Liver (tissue), 9 donors: Measurements from ENCODE around the gene CATSPERE. TPM values are rescaled to one million over a fixed set of nuclear protein-coding genes. Genes with fewer than 3 reads are reported as not detected.

Experiments
- DNase-seq: peaks from one replicate; pipeline ENCODE4 v3.0.0-alpha.2; 2017; ENCODE audit warnings: low spot score
- H3K27ac ChIP-seq, 2 donors: one replicate each; pipeline ENCODE4 v1.7.0; 2013; ENCODE audit warnings: inconsistent platforms in 2 of 2, low read length in 2 of 2, control low read depth in 1 of 2, low read depth in 1 of 2, mild to moderate bottlenecking in 1 of 2
- H3K27me3 ChIP-seq, 4 donors: one replicate each; pipeline versions ENCODE4 v1.6.1 to v1.7.0; 2013; ENCODE audit warnings: low read length in 3 of 4, inconsistent platforms in 1 of 4, mild to moderate bottlenecking in 1 of 4, moderate library complexity in 1 of 4; ENCODE audit not compliant: control insufficient read depth in 4 of 4, insufficient read depth in 4 of 4
- H3K36me3 ChIP-seq, 4 donors: one replicate each; pipeline versions ENCODE4 v1.6.1 to v1.7.0; 2013; ENCODE audit warnings: low read length in 3 of 4, mild to moderate bottlenecking in 3 of 4, low read depth in 1 of 4, moderate library complexity in 1 of 4; ENCODE audit not compliant: control insufficient read depth in 4 of 4, insufficient read depth in 3 of 4
- H3K4me1 ChIP-seq, 4 donors: one replicate each; pipeline versions ENCODE4 v1.6.1 to v1.7.0; 2013; ENCODE audit warnings: low read length in 3 of 4, mild to moderate bottlenecking in 3 of 4, moderate library complexity in 1 of 4; ENCODE audit not compliant: control insufficient read depth in 4 of 4, insufficient read depth in 4 of 4
- H3K4me3 ChIP-seq, 3 donors: one replicate each; pipeline versions ENCODE4 v1.6.1 to v1.7.0; 2013; ENCODE audit warnings: low read length in 3 of 3, control low read depth in 1 of 3, low read depth in 1 of 3, mild to moderate bottlenecking in 1 of 3
- H3K9ac ChIP-seq, 2 donors: one replicate each; pipeline ENCODE4 v1.7.0; 2013; ENCODE audit warnings: low read length in 2 of 2, mild to moderate bottlenecking in 2 of 2, moderate library complexity in 2 of 2, control low read depth in 1 of 2, low read depth in 1 of 2
- H3K9me3 ChIP-seq, 4 donors: one replicate each; pipeline versions ENCODE4 v1.6.1 to v1.7.0; 2013; ENCODE audit warnings: low read length in 3 of 4; ENCODE audit not compliant: control insufficient read depth in 4 of 4
- ATF3 ChIP-seq: IDR thresholded peaks from 2 replicates; pipeline ENCODE4 v1.6.1; 2016; ENCODE audit warnings: antibody characterized with exemption
- CTCF ChIP-seq: fragments of 150-350 bp; IDR thresholded peaks from 2 replicates; pipeline ENCODE4 v1.5.1; 2017; ENCODE audit warnings: improper control_type of control experiment, low read depth, low read length; ENCODE audit not compliant: missing input control
- EGR1 ChIP-seq, 2 donors: IDR thresholded peaks; 2 replicates each; pipeline ENCODE4 v1.6.1; 2016 to 2018; ENCODE audit warnings: antibody characterized with exemption in 2 of 2, low read depth in 2 of 2
- FOXA1 ChIP-seq: IDR thresholded peaks from 2 replicates; pipeline ENCODE4 v1.6.1; 2016; ENCODE audit warnings: antibody characterized with exemption
- FOXA2 ChIP-seq: IDR thresholded peaks from 2 replicates; pipeline ENCODE4 v1.6.1; 2016; ENCODE audit warnings: antibody characterized with exemption
- GABPA ChIP-seq, 2 donors: IDR thresholded peaks in 1 of 2; conservative IDR thresholded peaks in 1 of 2; 2 replicates each; pipeline ENCODE4 v1.6.1; 2016; ENCODE audit warnings: antibody characterized with exemption in 2 of 2, mild to moderate bottlenecking in 1 of 2, moderate library complexity in 1 of 2
- HNF4A ChIP-seq, 2 donors: conservative IDR thresholded peaks; 2 replicates each; pipeline ENCODE4 v1.6.1; 2016; ENCODE audit warnings: antibody characterized with exemption in 2 of 2, mild to moderate bottlenecking in 2 of 2
- HNF4G ChIP-seq: IDR thresholded peaks from 2 replicates; pipeline ENCODE4 v1.6.1; 2016; ENCODE audit warnings: antibody characterized with exemption
- JUND ChIP-seq, 2 donors: IDR thresholded peaks; 2 replicates each; pipeline ENCODE4 v1.6.1; 2016; ENCODE audit warnings: antibody characterized with exemption in 2 of 2
- MAX ChIP-seq: IDR thresholded peaks from 2 replicates; pipeline ENCODE4 v1.6.1; 2016; ENCODE audit warnings: antibody characterized with exemption
- NR2F2 ChIP-seq: IDR thresholded peaks from 2 replicates; pipeline ENCODE4 v1.6.1; 2016; ENCODE audit warnings: antibody characterized with exemption
- RAD21 ChIP-seq, 2 donors: IDR thresholded peaks; 2 replicates each; pipeline ENCODE4 v1.6.1; 2016; ENCODE audit warnings: antibody characterized with exemption in 2 of 2, mild to moderate bottlenecking in 2 of 2
- REST ChIP-seq: IDR thresholded peaks from 2 replicates; pipeline ENCODE4 v1.6.1; 2016; ENCODE audit warnings: antibody characterized with exemption, mild to moderate bottlenecking
- RXRA ChIP-seq, 2 donors: IDR thresholded peaks; 2 replicates each; pipeline ENCODE4 v1.6.1; 2017 to 2018; ENCODE audit warnings: antibody characterized with exemption in 2 of 2, mild to moderate bottlenecking in 1 of 2
- SP1 ChIP-seq: IDR thresholded peaks from 2 replicates; pipeline ENCODE4 v1.6.1; 2018; ENCODE audit warnings: antibody characterized with exemption, mild to moderate bottlenecking
- TAF1 ChIP-seq: conservative IDR thresholded peaks from 2 replicates; pipeline ENCODE4 v1.6.1; 2016; ENCODE audit warnings: antibody characterized with exemption, mild to moderate bottlenecking
- YY1 ChIP-seq: IDR thresholded peaks from 2 replicates; pipeline ENCODE4 v1.6.1; 2016; ENCODE audit warnings: antibody characterized with exemption, mild to moderate bottlenecking
- ZBTB33 ChIP-seq: IDR thresholded peaks from 2 replicates; pipeline ENCODE4 v1.6.1; 2016; ENCODE audit warnings: antibody characterized with exemption
- WGBS: extraction: QIAGEN DNeasy Blood & Tissue Kit; methylation state at CpG from one replicate; pipeline ENCODE4 v1.1.7; 2013; 5-methylcytosine and 5-hydroxymethylcytosine counted together
- polyA plus RNA-seq, 2 donors: library from polyadenylated mRNA; stranded (reverse) in 1 of 2; unstranded in 1 of 2; fragments of 200-250 nt in 1 of 2; fragments of >200 nt in 1 of 2; fragmentation: Nextera tagmentation in 1 of 2; extraction: Ambion mirVana in 1 of 2; gene quantifications; one replicate each; pipeline versions ENCODE4 v1.2.1 to v1.2.3, GENCODE V29; 2013 to 2015
- total RNA-seq, 2 donors: library from RNA; depleted of rRNA; stranded (reverse); fragments of >200 nt; gene quantifications; one replicate each; pipeline ENCODE4 v1.2.3, GENCODE V29; 2014
- donor health status: healthy.
- donor health status: healthy.
- donor health status: healthy.
- donor health status: healthy.
- donor health status: healthy.

The CATSPERE gene
- total and polyA plus RNA-seq, 4 donors: 0.15 to 0.79 (median 0.53) TPM

- 96% methylated on average over 2 of the region's 2 CpGs for WGBS
- TF ChIP-seq MAX (no peak), TAF1 (no peak), FOXA1 (no peak), NR2F2 (no peak), EGR1 (IDR thresholded peaks at IDR 0.05; ENCODE audit: low read depth in 2 of 2) (no peak), ZBTB33 (no peak), RXRA (IDR thresholded peaks at IDR 0.05) (no peak), HNF4G (no peak), HNF4A (conservative IDR thresholded peaks at IDR 0.05) (no peak), SP1 (no peak)
- no peak overlapping the region for H3K27ac ChIP-seq
Observed at GRCh38 chr1:244675167-244675566, 214.1 kb downstream of the CATSPERE start.

GRCh38 chr1:244678697-244679096 is 217.6 kb downstream of the CATSPERE start:
- Histone ChIP-seq H3K36me3 (no peaks in the 10 kb centered on the region), H3K9me3 (no peaks in the 10 kb centered on the region), H3K27me3 (no peaks in the 10 kb centered on the region), H3K9ac (no peak overlapping the region), H3K4me1 (peaks cover 0 to 5% (median 0%) of the 10 kb centered on the region in 4 donors), H3K27ac (no peak overlapping the region), H3K4me3 (no peak overlapping the region)
- TF ChIP-seq MAX (no peak), EGR1 (IDR thresholded peaks at IDR 0.05; ENCODE audit: low read depth in 2 of 2) (no peak), REST (no peak), HNF4A (conservative IDR thresholded peaks at IDR 0.05) (no peak), YY1 (no peak), FOXA1 (no peak), JUND (IDR thresholded peaks at IDR 0.05) (no peak), TAF1 (no peak), HNF4G (no peak), FOXA2 (no peak), ZBTB33 (no peak), CTCF (no peak), NR2F2 (no peak), ATF3 (no peak), SP1 (no peak), RXRA (IDR thresholded peaks at IDR 0.05) (no peak), RAD21 (IDR thresholded peaks at IDR 0.05) (no peak), GABPA (IDR thresholded peaks at IDR 0.05 in 1 of 2, conservative IDR thresholded peaks at IDR 0.05 in 1 of 2) (no peak)
- 70% methylated on average over 6 of the region's 6 CpGs for WGBS
- DNase-seq: no peak

More at GRCh38 chr1:244675167-244675566, 214.1 kb downstream of the CATSPERE start:
- Histone ChIP-seq H3K4me3 (no peak overlapping the region), H3K9ac (no peak overlapping the region), H3K4me1 (no peaks in the 10 kb centered on the region), H3K36me3 (no peaks in the 10 kb centered on the region), H3K27me3 (no peaks in the 10 kb centered on the region), H3K9me3 (no peaks in the 10 kb centered on the region)
- no peak for DNase-seq
